ENCODE data around the gene APCDD1L. TPM values are rescaled to one million over a fixed set of nuclear protein-coding genes. Genes with fewer than 3 reads are reported as not detected.

The APCDD1L gene
- total and polyA plus RNA-seq, 4 donors: 0.02 to 0.74 (median 0.31) TPM

- no peaks in the 10 kb centered on the region for H3K27me3 ChIP-seq (ENCODE audit: control insufficient read depth in 3 of 3, insufficient read depth in 3 of 3, low read length in 2 of 3)
- no peak overlapping the region for H3K9ac ChIP-seq (ENCODE audit: insufficient read depth in 1 of 2, low read length in 2 of 2)
- H3K36me3 ChIP-seq (ENCODE audit: control insufficient read depth in 4 of 4, insufficient read depth in 4 of 4, low read length in 4 of 4): no peaks in the 10 kb centered on the region
- no peak overlapping the region for H3K27ac ChIP-seq (ENCODE audit: low read depth in 1 of 2, low read length in 1 of 2)
- peaks cover 0 to 39% (median 21%) of the 10 kb centered on the region in 4 donors for H3K9me3 ChIP-seq (ENCODE audit: control insufficient read depth in 4 of 4, insufficient read depth in 3 of 4, low read length in 3 of 4)
- H3K4me1 ChIP-seq (ENCODE audit: control insufficient read depth in 5 of 5, insufficient read depth in 5 of 5, low read length in 5 of 5): no peaks in the 10 kb centered on the region
- ATAC-seq (ENCODE audit: insufficient read depth, low FRiP score) (no peak), DNase-seq (no peak)
- TF ChIP-seq CTCF (IDR thresholded peaks at IDR 0.05; ENCODE audit: control extremely low read depth, extremely low read depth): no peak
- WGBS, 2 donors: 86 to 88% methylated on average over 1 of the region's 1 CpG
- no peak overlapping the region for H3K4me3 ChIP-seq
These were observed 11.5 kb downstream of the APCDD1L start for GRCh38 chr20:58503668-58504067.

GRCh38 chr20:58500256-58500655 lies 14.9 kb downstream of the APCDD1L start:
- H3K4me1 ChIP-seq (ENCODE audit: control insufficient read depth in 5 of 5, insufficient read depth in 5 of 5, low read length in 5 of 5): no peaks in the 10 kb centered on the region
- peaks cover 0 to 25% (median 14%) of the 10 kb centered on the region in 4 donors for H3K9me3 ChIP-seq (ENCODE audit: control insufficient read depth in 4 of 4, insufficient read depth in 3 of 4, low read length in 3 of 4)
- 91 to 92% methylated on average over 7 of the region's 7 CpGs for WGBS, 2 donors
- H3K36me3 ChIP-seq (ENCODE audit: control insufficient read depth in 4 of 4, insufficient read depth in 4 of 4, low read length in 4 of 4): no peaks in the 10 kb centered on the region
- H3K27me3 ChIP-seq (ENCODE audit: control insufficient read depth in 3 of 3, insufficient read depth in 3 of 3, low read length in 2 of 3): no peaks in the 10 kb centered on the region
- no peak overlapping the region for H3K27ac ChIP-seq (ENCODE audit: low read depth in 1 of 2, low read length in 1 of 2)
- H3K9ac ChIP-seq (ENCODE audit: insufficient read depth in 1 of 2, low read length in 2 of 2): no peak overlapping the region
- DNase-seq: no peak
- TF ChIP-seq CTCF (IDR thresholded peaks at IDR 0.05; ENCODE audit: control extremely low read depth, extremely low read depth): no peak
- ATAC-seq (ENCODE audit: insufficient read depth, low FRiP score): no peak
- no peak overlapping the region for H3K4me3 ChIP-seq

- Histone ChIP-seq H3K27ac (ENCODE audit: low read depth in 1 of 2, low read length in 1 of 2) (no peak overlapping the region), H3K27me3 (ENCODE audit: control insufficient read depth in 3 of 3, insufficient read depth in 3 of 3, low read length in 2 of 3) (no peaks in the 10 kb centered on the region), H3K36me3 (ENCODE audit: control insufficient read depth in 4 of 4, insufficient read depth in 4 of 4, low read length in 4 of 4) (no peaks in the 10 kb centered on the region), H3K9me3 (ENCODE audit: control insufficient read depth in 4 of 4, insufficient read depth in 3 of 4, low read length in 3 of 4) (peaks cover 0 to 13% (median 2%) of the 10 kb centered on the region in 4 donors), H3K4me1 (ENCODE audit: control insufficient read depth in 5 of 5, insufficient read depth in 5 of 5, low read length in 5 of 5) (no peaks in the 10 kb centered on the region), H3K4me3 (no peak overlapping the region), H3K9ac (ENCODE audit: insufficient read depth in 1 of 2, low read length in 2 of 2) (no peak overlapping the region)
- no peak for TF ChIP-seq CTCF (IDR thresholded peaks at IDR 0.05; ENCODE audit: control extremely low read depth, extremely low read depth)
- WGBS, 2 donors: 63 to 64% methylated on average over 9 of the region's 9 CpGs
- ATAC-seq (ENCODE audit: insufficient read depth, low FRiP score) (no peak), DNase-seq (no peak)
These were observed 16.6 kb downstream of the APCDD1L start for GRCh38 chr20:58498470-58499068.

Data from lung (tissue), 12 donors.